ENCODE data around the gene HSD17B11.

- TF ChIP-seq POLR2A (IDR thresholded peaks at IDR 0.05; ENCODE audit: low read depth, low read length) (no peak), TAF1 (IDR thresholded peaks at IDR 0.05; ENCODE audit: borderline replicate concordance, low read depth, low read length) (no peak), POLR2AphosphoS5 (IDR thresholded peaks at IDR 0.05; ENCODE audit: low read depth, low read length) (no peak)
Measured at GRCh38 chr4:87414816-87415215, 23.8 kb upstream of the HSD17B11 start.
